Measurements from ENCODE around the gene FEN1. TPM values are rescaled to one million over a fixed set of nuclear protein-coding genes. Genes with fewer than 3 reads are reported as not detected.

The FEN1 gene
- total and polyA plus RNA-seq, 2 of the 13 experiments (the other 11 are each of a cell fraction or from before 2014, with no cell fraction given): 12.4 to 102 TPM

DNA sequence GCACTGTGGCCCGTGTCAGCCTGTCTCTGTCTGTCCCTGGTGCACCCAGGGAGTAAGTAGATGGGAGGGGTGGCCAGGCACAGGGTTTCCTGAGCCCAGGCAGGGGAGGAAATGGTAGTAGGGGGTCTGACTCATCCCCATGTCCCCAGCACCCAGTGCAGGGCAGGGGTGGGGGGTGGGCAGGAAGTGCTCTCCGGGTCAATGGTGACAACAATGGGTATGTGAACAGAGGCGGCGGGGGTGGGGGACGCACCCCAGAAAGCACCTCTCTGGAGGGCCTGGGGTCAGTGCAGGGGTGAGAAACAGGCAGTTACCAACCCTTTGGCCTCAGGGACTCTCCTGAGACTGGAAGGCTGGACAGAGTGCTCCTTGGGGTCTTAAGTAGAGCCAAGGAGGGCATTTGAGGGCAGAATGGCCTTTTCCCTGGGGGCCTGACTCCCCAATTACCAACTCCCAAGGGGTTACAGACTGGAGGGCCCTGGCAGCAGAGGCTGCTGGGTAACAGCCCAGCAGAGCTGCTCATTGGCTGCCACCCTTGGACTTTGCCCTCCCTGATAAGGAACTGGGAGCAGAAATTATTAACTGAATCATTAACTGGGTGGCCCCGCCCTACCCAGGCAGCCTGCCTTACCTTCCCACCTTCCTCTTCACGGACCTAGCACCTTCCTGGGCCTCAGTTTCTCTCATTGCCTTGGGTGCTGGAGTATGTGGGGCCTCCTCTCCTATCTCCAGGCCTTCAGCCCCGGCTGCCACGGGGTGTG, 36.1 kb upstream of the FEN1 start (continued):
- TF ChIP-seq TFAP4 (IDR thresholded peaks at IDR 0.05; ENCODE audit: borderline replicate concordance, low read depth): no peak
- no peak; the same call in 1 of the 2 replicates for TF ChIP-seq ZNF572 (CRISPR knock-in tag; IDR thresholded peaks at IDR 0.05)
- TF ChIP-seq ZNF225 (CRISPR knock-in tag; IDR thresholded peaks at IDR 0.05): no peak
- peak; percentile 91 for TF ChIP-seq ZFY (CRISPR knock-in tag; IDR thresholded peaks at IDR 0.05)
- peak; percentile 20; the same call in 1 of the 2 replicates for TF ChIP-seq CEBPG (CRISPR knock-in tag; IDR thresholded peaks at IDR 0.05)
- TF ChIP-seq TEAD3 (CRISPR knock-in tag; optimal IDR thresholded peaks at IDR 0.05; ENCODE audit: borderline replicate concordance): no peak
- TF ChIP-seq DBP (CRISPR knock-in tag; IDR thresholded peaks at IDR 0.05; ENCODE audit: not compliant biosample characterization): no peak
- no peak for TF ChIP-seq ATF1 (CRISPR knock-in tag; IDR thresholded peaks at IDR 0.05)
- no peak for TF ChIP-seq JARID2 (CRISPR knock-in tag; IDR thresholded peaks at IDR 0.05; ENCODE audit: insufficient replicate concordance)
- no peak; the same call in 1 of the 2 replicates for TF ChIP-seq KLF9 (CRISPR knock-in tag; IDR thresholded peaks at IDR 0.05; ENCODE audit: low read depth)
- TF ChIP-seq ZNF264 (CRISPR knock-in tag; IDR thresholded peaks at IDR 0.05): peak; percentile 41; the same call in 1 of the 2 replicates
- TF ChIP-seq ZNF83 (CRISPR knock-in tag; IDR thresholded peaks at IDR 0.05; ENCODE audit: borderline replicate concordance): no peak
- TF ChIP-seq ZNF142 (CRISPR knock-in tag; IDR thresholded peaks at IDR 0.05): no peak; the same call in 1 of the 2 replicates
- TF ChIP-seq IRF9 (CRISPR knock-in tag; IDR thresholded peaks at IDR 0.05; ENCODE audit: borderline replicate concordance): no peak
- TF ChIP-seq ZNF44 (CRISPR knock-in tag; IDR thresholded peaks at IDR 0.05): 0 out of 2 replicates have a peak, but pooled peaks have one; percentile 26
- TF ChIP-seq ZFP82 (CRISPR knock-in tag; IDR thresholded peaks at IDR 0.05; ENCODE audit: borderline replicate concordance): peak; percentile 75; the same call in 1 of the 2 replicates
- no peak for TF ChIP-seq ZNF18 (CRISPR knock-in tag; IDR thresholded peaks at IDR 0.05; ENCODE audit: insufficient replicate concordance)
- TF ChIP-seq ZSCAN31 (CRISPR knock-in tag; IDR thresholded peaks at IDR 0.05; ENCODE audit: low read depth): peak; percentile 63; the same call in 1 of the 2 replicates
- TF ChIP-seq ZNF768 (CRISPR knock-in tag; IDR thresholded peaks at IDR 0.05): no peak
